DND-41 (cell line): ENCODE results near the gene CHMP1A.

Experiments used
- ATAC-seq: fragments of 200-7000 bp; cut with Tn5 transposase; 3 replicates; pipeline ENCODE4 v1.9.1; 2021; ENCODE audit warnings: low read depth; ENCODE audit not compliant: insufficient read depth
- DNase-seq: peaks from one replicate; pipeline ENCODE4 v3.0.0-alpha.2; 2020
- H2AFZ ChIP-seq: 2 replicates; pipeline ENCODE4 v1.6.0; 2012; ENCODE audit warnings: low read depth, low read length
- H3K27ac ChIP-seq: 2 replicates; pipeline ENCODE4 v1.5.1; 2012; ENCODE audit warnings: low read length, inconsistent platforms
- H3K27me3 ChIP-seq: fragments of 200-600 bp; sonication (generic); 2 replicates; pipeline ENCODE4 v1.6.0; 2012; ENCODE audit warnings: low read length, mild to moderate bottlenecking, inconsistent platforms; ENCODE audit not compliant: insufficient read depth, poor library complexity
- H3K36me3 ChIP-seq: 2 replicates; pipeline ENCODE4 v1.5.1; 2012; ENCODE audit warnings: low read length, inconsistent platforms; ENCODE audit not compliant: insufficient read depth
- H3K4me1 ChIP-seq: 2 replicates; pipeline ENCODE4 v1.5.1; 2012; ENCODE audit warnings: mild to moderate bottlenecking, low read length; ENCODE audit not compliant: insufficient read depth
- H3K4me2 ChIP-seq: 2 replicates; pipeline ENCODE4 v1.6.0; 2012; ENCODE audit warnings: mild to moderate bottlenecking, moderate library complexity, low read length, inconsistent platforms; ENCODE audit not compliant: insufficient read depth
- H3K4me3 ChIP-seq, 2 experiments: fragments of 200-600 bp in 1 of 2; shearing (Covaris generic) in 1 of 2; 2 replicates each; pipeline ENCODE4 v1.5.1; 2012 to 2016; ENCODE audit warnings: inconsistent platforms in 2 of 2, low read length in 2 of 2, mild to moderate bottlenecking in 2 of 2, low read depth in 1 of 2, moderate library complexity in 1 of 2
- H3K79me2 ChIP-seq: 2 replicates; pipeline ENCODE4 v1.6.0; 2012; ENCODE audit warnings: low read length, inconsistent platforms; ENCODE audit not compliant: insufficient read depth
- H3K9ac ChIP-seq: 2 replicates; pipeline ENCODE4 v1.6.0; 2012; ENCODE audit warnings: low read depth, mild to moderate bottlenecking, inconsistent platforms, low read length, moderate library complexity
- H3K9me3 ChIP-seq: 2 replicates; pipeline ENCODE4 v1.5.1; 2012; ENCODE audit warnings: low read length, moderate library complexity, mild to moderate bottlenecking, inconsistent platforms; ENCODE audit not compliant: insufficient read depth, severe bottlenecking
- H4K20me1 ChIP-seq: 2 replicates; pipeline ENCODE4 v1.6.0; 2012; ENCODE audit warnings: low read length; ENCODE audit not compliant: insufficient read depth
- CTCF ChIP-seq: IDR thresholded peaks from 2 replicates; pipeline ENCODE4 v1.5.1; 2012; ENCODE audit warnings: borderline replicate concordance, low read length, moderate library complexity, mild to moderate bottlenecking; ENCODE audit not compliant: poor library complexity, severe bottlenecking; ENCODE audit errors: extremely low read depth
- EZH2 ChIP-seq: IDR thresholded peaks from 3 replicates; pipeline ENCODE4 v1.6.1; 2012; ENCODE audit warnings: borderline replicate concordance, low read depth, mild to moderate bottlenecking, moderate library complexity, low read length, inconsistent platforms; ENCODE audit not compliant: severe bottlenecking

Gene CHMP1A

GRCh38 chr16:89646906-89647305, 10.6 kb downstream of the CHMP1A start:
- DNase-seq = no peak
- H2AFZ ChIP-seq = no peak overlapping the region
- H3K36me3 ChIP-seq = peaks cover 55% of the 10 kb centered on the region
- H3K4me3 ChIP-seq = no peak overlapping the region
- H3K9me3 ChIP-seq = no peaks in the 10 kb centered on the region
- H3K27me3 ChIP-seq = no peaks in the 10 kb centered on the region
- ATAC-seq = no peak
- H4K20me1 ChIP-seq = peaks cover 25% of the 10 kb centered on the region
- H3K79me2 ChIP-seq = peaks cover 17% of the 10 kb centered on the region
- no peak overlapping the region for H3K9ac ChIP-seq
- H3K4me2 ChIP-seq = no peak overlapping the region
- H3K4me1 ChIP-seq = no peaks in the 10 kb centered on the region
- TF ChIP-seq CTCF = no peak
- TF ChIP-seq EZH2 = no peak
- no peak overlapping the region for H3K27ac ChIP-seq

GRCh38 chr16:89646270-89646669, 11.2 kb downstream of the CHMP1A start:
- no peak overlapping the region for H3K4me2 ChIP-seq
- no peak for TF ChIP-seq EZH2
- no peak for TF ChIP-seq CTCF
- H3K36me3 ChIP-seq = peaks cover 49% of the 10 kb centered on the region
- no peak for ATAC-seq
- H3K4me1 ChIP-seq = peaks cover 6% of the 10 kb centered on the region
- no peaks in the 10 kb centered on the region for H3K27me3 ChIP-seq
- no peak for DNase-seq
- H3K27ac ChIP-seq = no peak overlapping the region
- H3K79me2 ChIP-seq = peaks cover 10% of the 10 kb centered on the region
- H3K4me3 ChIP-seq = no peak overlapping the region
- peaks cover 19% of the 10 kb centered on the region; the same call in 1 of the 2 replicates for H4K20me1 ChIP-seq
- H3K9me3 ChIP-seq = no peaks in the 10 kb centered on the region
- H2AFZ ChIP-seq = no peak overlapping the region
- no peak overlapping the region for H3K9ac ChIP-seq

GRCh38 chr16:89645122-89645521, 12.4 kb downstream of the CHMP1A start:
- Histone ChIP-seq H3K27ac (no peak overlapping the region), H3K4me1 (peaks cover 17% of the 10 kb centered on the region), H3K79me2 (peaks cover 2% of the 10 kb centered on the region), H3K27me3 (no peaks in the 10 kb centered on the region), H4K20me1 (peaks cover 13% of the 10 kb centered on the region; the same call in 1 of the 2 replicates), H3K9ac (no peak overlapping the region), H3K9me3 (no peaks in the 10 kb centered on the region), H2AFZ (no peak overlapping the region), H3K4me2 (no peak overlapping the region), H3K4me3 (no peak overlapping the region), H3K36me3 (peaks cover 41% of the 10 kb centered on the region)
- no peak for ATAC-seq
- TF ChIP-seq CTCF = no peak
- no peak for TF ChIP-seq EZH2
- no peak for DNase-seq
